GM10266 (cell line): ENCODE data around the gene LYSET.
"Not testable (repeated sequence)": the region's sequence is repeated elsewhere in the genome, so short reads cannot be mapped to it uniquely, and the experiment has no call there.

ENCODE experiments used
- DNase-seq: peaks from one replicate; pipeline ENCODE4 v3.0.0; 2012; ENCODE audit errors: extremely low spot score
- CTCF ChIP-seq: IDR thresholded peaks from 2 replicates; pipeline ENCODE4 v1.5.1; 2012; ENCODE audit warnings: mild to moderate bottlenecking, low read depth; ENCODE audit not compliant: control insufficient read depth, insufficient read depth; ENCODE audit errors: missing control alignments

Gene LYSET

GRCh38 chr14:93161411-93161940 is 23.6 kb upstream of the LYSET start:
- DNase-seq = no peak
- TF ChIP-seq CTCF = no peak

GRCh38 chr14:93163564-93163963 is 21.6 kb upstream of the LYSET start:
- DNase-seq = no peak
- TF ChIP-seq CTCF = no peak

- not testable (repeated sequence) for DNase-seq
Measured at GRCh38 chr14:93165271-93166265, 19.5 kb upstream of the LYSET start.

GRCh38 chr14:93168610-93169009 is 16.5 kb upstream of the LYSET start:
- not testable (repeated sequence) for DNase-seq

GRCh38 chr14:93169619-93170018 is 15.5 kb upstream of the LYSET start:
- not testable (repeated sequence) for DNase-seq

DNA sequence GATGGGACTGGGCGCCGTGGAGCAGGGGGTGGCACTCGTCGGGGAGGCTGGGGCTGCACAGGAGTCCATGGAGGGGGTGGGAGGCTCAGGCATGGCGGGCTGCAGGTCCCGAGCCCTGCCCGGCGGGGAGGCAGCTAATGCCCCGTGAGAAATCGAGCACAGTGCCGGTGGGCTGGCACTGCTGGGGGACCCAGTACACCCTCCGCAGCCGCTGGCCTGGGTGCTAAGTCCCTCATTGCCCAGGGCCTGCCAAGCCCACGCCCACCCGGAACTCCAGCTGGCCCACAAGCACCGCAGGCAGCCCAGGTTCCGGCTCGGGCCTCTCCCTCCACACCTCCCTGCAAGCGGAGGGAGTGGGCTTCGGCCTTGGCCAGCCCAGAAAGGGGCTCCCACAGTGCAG is 15.0 kb upstream of the LYSET start:
- not testable (repeated sequence) for DNase-seq

DNA sequence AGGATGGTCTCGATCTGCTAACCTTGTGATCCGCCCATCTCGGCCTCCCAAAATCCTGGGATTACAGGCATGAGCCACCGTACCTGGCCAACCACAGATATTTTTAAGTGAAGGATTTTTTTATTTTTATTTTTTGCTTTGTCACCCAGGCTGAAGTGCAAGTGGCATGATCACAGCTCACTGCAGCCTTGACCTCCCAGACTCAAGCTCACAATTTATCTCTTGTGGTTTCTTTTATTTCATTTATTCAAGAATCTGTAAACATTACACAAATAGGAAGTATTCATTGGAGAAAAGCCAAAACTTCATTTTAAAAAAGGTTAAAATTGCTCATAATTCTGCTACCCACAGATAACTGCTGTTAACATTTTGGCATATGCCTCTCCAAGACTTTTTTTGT is 13.7 kb upstream of the LYSET start:
- TF ChIP-seq CTCF = no peak

DNA sequence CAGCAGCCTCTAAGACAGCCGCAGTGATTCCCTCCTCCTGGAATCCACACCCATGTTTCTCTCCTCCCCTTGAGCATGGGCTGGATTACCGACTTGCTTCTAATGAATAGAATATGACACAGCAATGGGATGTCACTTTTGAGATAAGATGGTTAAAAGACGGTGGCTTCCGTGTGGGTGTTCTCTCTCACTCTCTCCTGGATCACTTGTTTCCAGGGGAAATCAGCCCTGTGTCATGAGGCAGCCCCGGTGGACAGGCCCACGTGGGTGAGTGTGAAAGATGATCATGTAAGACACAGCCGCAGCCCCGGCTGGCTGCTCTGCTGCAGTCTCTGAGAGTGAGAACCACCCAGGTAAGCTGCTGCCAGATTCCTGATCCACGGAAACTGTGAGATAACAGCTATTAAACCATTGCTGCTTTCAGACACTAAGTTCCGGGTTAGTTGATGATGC is 11.1 kb upstream of the LYSET start:
- no peak for DNase-seq
- TF ChIP-seq CTCF = no peak

More for the DNA sequence above, 13.7 kb upstream of the LYSET start:
- no peak for DNase-seq

DNA sequence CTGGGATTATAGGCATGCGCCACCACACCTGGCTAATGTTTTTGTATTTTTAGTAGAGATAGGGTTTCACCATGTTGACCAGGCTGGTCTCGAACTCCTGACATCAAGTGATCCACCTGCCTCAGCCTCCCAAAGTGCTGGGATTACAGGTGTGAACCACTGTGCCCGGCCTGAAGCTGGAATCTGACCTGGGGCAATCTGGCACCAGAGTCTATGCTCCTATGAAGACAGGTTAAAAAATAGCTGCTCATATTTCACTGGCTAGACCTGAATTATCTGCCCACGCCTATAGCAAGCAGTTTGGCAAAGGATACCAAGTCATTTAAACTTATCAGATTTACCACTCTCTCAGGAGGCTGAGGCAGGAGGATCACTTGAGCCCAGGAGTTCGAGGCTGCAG is 10.4 kb upstream of the LYSET start:
- DNase-seq = not testable (repeated sequence)

DNA sequence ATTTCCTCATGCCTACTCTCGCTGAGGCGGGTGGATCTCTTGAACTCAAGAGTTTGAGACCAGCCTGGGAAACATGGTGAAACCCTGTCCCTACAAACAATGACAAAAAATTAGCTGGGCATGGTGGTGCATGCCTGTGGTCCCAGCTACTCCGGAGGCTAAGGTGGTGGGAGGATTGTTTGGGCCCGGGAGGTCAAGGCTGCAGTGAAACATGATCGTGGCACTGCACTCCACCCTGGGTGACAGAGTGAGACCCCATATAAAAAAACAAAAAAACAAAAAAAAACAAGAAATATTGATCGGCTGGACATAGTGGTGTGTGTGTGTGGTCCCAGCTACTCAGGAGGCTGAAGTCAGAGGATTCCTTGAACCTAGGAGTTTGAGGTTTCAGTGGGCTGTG is 9.6 kb upstream of the LYSET start:
- TF ChIP-seq CTCF = no peak

More for the DNA sequence above, 9.6 kb upstream of the LYSET start:
- no peak for DNase-seq
